Measurements from ENCODE around the gene FAM174B. TPM values are rescaled to one million over a fixed set of nuclear protein-coding genes. Genes with fewer than 3 reads are reported as not detected.

The FAM174B gene
- total and polyA plus RNA-seq, 4 donors: 19.0 to 59.6 (median 42.3) TPM

DNA sequence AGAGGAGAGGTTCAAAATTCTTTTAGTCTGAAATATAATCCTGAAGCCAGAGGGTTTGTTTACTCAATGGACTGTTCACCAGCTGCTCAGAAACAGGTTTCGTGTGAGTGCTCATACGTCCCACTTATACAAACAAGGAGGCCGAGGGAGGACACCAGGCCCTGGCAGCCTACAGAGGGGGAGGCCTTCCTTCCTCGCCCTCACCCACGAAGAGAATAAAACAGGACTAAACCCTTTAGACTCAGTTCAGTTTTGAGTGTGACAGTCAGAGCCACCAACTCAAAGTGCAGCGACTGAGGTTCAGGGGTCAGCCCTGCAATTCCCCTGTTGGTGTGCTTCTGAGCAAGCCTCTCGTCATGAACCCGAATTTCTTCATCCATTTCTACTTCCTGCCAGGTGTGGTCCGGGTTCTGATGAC, 17.3 kb downstream of the FAM174B start:
- Histone ChIP-seq H3K4me1 (ENCODE audit: control insufficient read depth in 5 of 5, insufficient read depth in 5 of 5, low read length in 5 of 5) (peaks cover 5 to 39% (median 17%) of the 10 kb centered on the region in 5 donors), H3K4me3 (no peak overlapping the region), H3K36me3 (ENCODE audit: control insufficient read depth in 4 of 4, insufficient read depth in 4 of 4, low read length in 4 of 4) (no peaks in the 10 kb centered on the region), H3K9ac (ENCODE audit: insufficient read depth in 1 of 2, low read length in 2 of 2) (peak overlapping the region in 1 of 2 donors; percentile 63), H3K27ac (ENCODE audit: low read depth in 1 of 2, low read length in 1 of 2) (peak overlapping the region in 1 of 2 donors; percentile 84), H3K27me3 (ENCODE audit: control insufficient read depth in 3 of 3, insufficient read depth in 3 of 3, low read length in 2 of 3) (no peaks in the 10 kb centered on the region), H3K9me3 (ENCODE audit: control insufficient read depth in 4 of 4, insufficient read depth in 3 of 4, low read length in 3 of 4) (peaks cover 0 to 6% (median 2%) of the 10 kb centered on the region in 4 donors)
- ATAC-seq (ENCODE audit: insufficient read depth, low FRiP score) (peak; percentile 48), DNase-seq (peak; percentile 78 to 89 (median 82))
- TF ChIP-seq, protein P1, sequence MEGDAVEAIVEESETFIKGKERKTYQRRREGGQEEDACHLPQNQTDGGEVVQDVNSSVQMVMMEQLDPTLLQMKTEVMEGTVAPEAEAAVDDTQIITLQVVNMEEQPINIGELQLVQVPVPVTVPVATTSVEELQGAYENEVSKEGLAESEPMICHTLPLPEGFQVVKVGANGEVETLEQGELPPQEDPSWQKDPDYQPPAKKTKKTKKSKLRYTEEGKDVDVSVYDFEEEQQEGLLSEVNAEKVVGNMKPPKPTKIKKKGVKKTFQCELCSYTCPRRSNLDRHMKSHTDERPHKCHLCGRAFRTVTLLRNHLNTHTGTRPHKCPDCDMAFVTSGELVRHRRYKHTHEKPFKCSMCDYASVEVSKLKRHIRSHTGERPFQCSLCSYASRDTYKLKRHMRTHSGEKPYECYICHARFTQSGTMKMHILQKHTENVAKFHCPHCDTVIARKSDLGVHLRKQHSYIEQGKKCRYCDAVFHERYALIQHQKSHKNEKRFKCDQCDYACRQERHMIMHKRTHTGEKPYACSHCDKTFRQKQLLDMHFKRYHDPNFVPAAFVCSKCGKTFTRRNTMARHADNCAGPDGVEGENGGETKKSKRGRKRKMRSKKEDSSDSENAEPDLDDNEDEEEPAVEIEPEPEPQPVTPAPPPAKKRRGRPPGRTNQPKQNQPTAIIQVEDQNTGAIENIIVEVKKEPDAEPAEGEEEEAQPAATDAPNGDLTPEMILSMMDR (IDR thresholded peaks at IDR 0.05; ENCODE audit: control extremely low read depth, extremely low read depth): no peak
- WGBS, 2 donors: 49 to 59% methylated on average over 9 of the region's 9 CpGs

DNA sequence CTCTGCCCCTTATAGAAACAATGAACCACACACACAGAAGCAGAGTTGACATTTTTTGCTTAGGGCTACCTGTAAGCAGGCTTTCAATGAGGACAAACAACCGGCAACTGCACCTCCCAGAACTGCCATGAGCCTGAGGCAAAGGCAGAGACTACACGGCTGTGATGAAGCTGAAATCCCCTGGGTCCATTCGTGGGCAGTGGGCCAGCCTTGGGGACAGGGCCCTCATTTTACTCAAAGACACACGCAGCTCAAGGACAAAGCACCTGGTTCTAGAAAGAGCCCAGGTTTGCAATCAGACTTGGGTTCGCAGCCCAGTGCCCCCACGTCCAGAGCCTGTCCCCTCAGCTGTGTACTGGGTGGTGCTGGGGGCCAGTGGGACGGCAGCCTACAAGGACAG, 17.9 kb downstream of the FAM174B start:
- ATAC-seq (ENCODE audit: insufficient read depth, low FRiP score) (no peak), DNase-seq (no peak)
- TF ChIP-seq, protein P1 (IDR thresholded peaks at IDR 0.05; ENCODE audit: control extremely low read depth, extremely low read depth): no peak
- peak overlapping the region in 1 of 2 donors; percentile 91 for H3K27ac ChIP-seq (ENCODE audit: low read depth in 1 of 2, low read length in 1 of 2)
- H3K4me3 ChIP-seq: no peak overlapping the region
- no peaks in the 10 kb centered on the region for H3K27me3 ChIP-seq (ENCODE audit: control insufficient read depth in 3 of 3, insufficient read depth in 3 of 3, low read length in 2 of 3)
- H3K9me3 ChIP-seq (ENCODE audit: control insufficient read depth in 4 of 4, insufficient read depth in 3 of 4, low read length in 3 of 4): peaks cover 0 to 5% (median 2%) of the 10 kb centered on the region in 4 donors
- H3K4me1 ChIP-seq (ENCODE audit: control insufficient read depth in 5 of 5, insufficient read depth in 5 of 5, low read length in 5 of 5): peaks cover 5 to 39% (median 17%) of the 10 kb centered on the region in 5 donors
- H3K9ac ChIP-seq (ENCODE audit: insufficient read depth in 1 of 2, low read length in 2 of 2): peak overlapping the region in 1 of 2 donors; percentile 62
- 77 to 86% methylated on average over 7 of the region's 7 CpGs for WGBS, 2 donors
- H3K36me3 ChIP-seq (ENCODE audit: control insufficient read depth in 4 of 4, insufficient read depth in 4 of 4, low read length in 4 of 4): no peaks in the 10 kb centered on the region

DNA sequence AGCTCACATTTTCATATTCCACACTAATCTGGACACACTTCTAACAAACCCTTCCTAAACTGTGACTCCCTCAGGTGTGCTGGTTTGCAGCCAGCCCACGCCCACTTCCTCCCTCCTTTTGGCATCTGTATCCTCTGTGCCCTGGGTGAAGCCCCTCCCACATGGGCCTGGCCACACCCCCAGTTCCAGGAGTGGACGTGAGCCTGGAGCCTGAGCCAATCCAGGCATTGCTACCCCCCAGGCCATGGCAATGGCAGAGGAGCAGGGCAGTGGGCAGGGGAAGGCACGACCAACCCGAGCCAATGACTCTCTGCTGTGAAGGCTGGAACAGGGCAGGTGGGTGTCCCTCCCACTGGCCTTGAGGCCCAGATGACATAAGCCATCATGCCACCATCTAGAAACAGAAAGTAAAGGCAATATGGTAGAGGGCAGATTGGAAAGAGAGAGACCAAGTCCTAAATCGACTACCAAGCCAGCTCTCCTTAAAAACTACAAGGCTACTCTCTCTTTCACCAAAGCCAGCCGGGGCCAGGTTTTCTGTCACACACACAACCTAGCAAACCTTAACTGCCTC, 18.6 kb downstream of the FAM174B start:
- H3K4me3 ChIP-seq: no peak overlapping the region
- ATAC-seq (ENCODE audit: insufficient read depth, low FRiP score) (peak; percentile 70), DNase-seq (peak in 2 of 3 donors; percentile 57 to 61)
- WGBS, 2 donors: 75 to 86% methylated on average over 6 of the region's 6 CpGs
- TF ChIP-seq, protein P1 (IDR thresholded peaks at IDR 0.05; ENCODE audit: control extremely low read depth, extremely low read depth): no peak
- H3K9me3 ChIP-seq (ENCODE audit: control insufficient read depth in 4 of 4, insufficient read depth in 3 of 4, low read length in 3 of 4): peaks cover 0 to 3% (median 0%) of the 10 kb centered on the region in 4 donors
- peaks cover 5 to 39% (median 17%) of the 10 kb centered on the region in 5 donors for H3K4me1 ChIP-seq (ENCODE audit: control insufficient read depth in 5 of 5, insufficient read depth in 5 of 5, low read length in 5 of 5)
- no peaks in the 10 kb centered on the region for H3K36me3 ChIP-seq (ENCODE audit: control insufficient read depth in 4 of 4, insufficient read depth in 4 of 4, low read length in 4 of 4)
- H3K27ac ChIP-seq (ENCODE audit: low read depth in 1 of 2, low read length in 1 of 2): peak overlapping the region in 1 of 2 donors; percentile 91
- H3K9ac ChIP-seq (ENCODE audit: insufficient read depth in 1 of 2, low read length in 2 of 2): peak overlapping the region in 1 of 2 donors; percentile 62
- no peaks in the 10 kb centered on the region for H3K27me3 ChIP-seq (ENCODE audit: control insufficient read depth in 3 of 3, insufficient read depth in 3 of 3, low read length in 2 of 3)
